OCI-LY3 (cell line): ENCODE data around the gene UMAD1.

ENCODE experiments used
- EZH2phosphoT487 ChIP-seq: fragments of 200-600 bp; shearing (Covaris generic); IDR thresholded peaks from 2 replicates; pipeline ENCODE4 v1.6.1; 2018; ENCODE audit warnings: antibody characterized with exemption, mixed run types, low read depth
- TF ChIP-seq, protein P1 (sequence below): fragments of 200-600, 300-600 bp; sonication (generic); IDR thresholded peaks from 2 replicates; pipeline ENCODE4 v1.5.1; 2014; ENCODE audit warnings: antibody characterized with exemption, low read length, low read depth

GRCh38 chr7:7757576-7757975 is 117.0 kb downstream of the UMAD1 start:
- TF ChIP-seq, protein P1, sequence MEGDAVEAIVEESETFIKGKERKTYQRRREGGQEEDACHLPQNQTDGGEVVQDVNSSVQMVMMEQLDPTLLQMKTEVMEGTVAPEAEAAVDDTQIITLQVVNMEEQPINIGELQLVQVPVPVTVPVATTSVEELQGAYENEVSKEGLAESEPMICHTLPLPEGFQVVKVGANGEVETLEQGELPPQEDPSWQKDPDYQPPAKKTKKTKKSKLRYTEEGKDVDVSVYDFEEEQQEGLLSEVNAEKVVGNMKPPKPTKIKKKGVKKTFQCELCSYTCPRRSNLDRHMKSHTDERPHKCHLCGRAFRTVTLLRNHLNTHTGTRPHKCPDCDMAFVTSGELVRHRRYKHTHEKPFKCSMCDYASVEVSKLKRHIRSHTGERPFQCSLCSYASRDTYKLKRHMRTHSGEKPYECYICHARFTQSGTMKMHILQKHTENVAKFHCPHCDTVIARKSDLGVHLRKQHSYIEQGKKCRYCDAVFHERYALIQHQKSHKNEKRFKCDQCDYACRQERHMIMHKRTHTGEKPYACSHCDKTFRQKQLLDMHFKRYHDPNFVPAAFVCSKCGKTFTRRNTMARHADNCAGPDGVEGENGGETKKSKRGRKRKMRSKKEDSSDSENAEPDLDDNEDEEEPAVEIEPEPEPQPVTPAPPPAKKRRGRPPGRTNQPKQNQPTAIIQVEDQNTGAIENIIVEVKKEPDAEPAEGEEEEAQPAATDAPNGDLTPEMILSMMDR: no peak
- no peak for TF ChIP-seq EZH2phosphoT487
